ENCODE results near the gene COPS7A. TPM values are rescaled to one million over a fixed set of nuclear protein-coding genes. Genes with fewer than 3 reads are reported as not detected.

COPS7A gene
- total and polyA plus RNA-seq, 9 of the 15 experiments (the other 6 are each of a cell fraction or from before 2014, with no cell fraction given): 12.7 to 36.0 (median 24.3) TPM

DNA sequence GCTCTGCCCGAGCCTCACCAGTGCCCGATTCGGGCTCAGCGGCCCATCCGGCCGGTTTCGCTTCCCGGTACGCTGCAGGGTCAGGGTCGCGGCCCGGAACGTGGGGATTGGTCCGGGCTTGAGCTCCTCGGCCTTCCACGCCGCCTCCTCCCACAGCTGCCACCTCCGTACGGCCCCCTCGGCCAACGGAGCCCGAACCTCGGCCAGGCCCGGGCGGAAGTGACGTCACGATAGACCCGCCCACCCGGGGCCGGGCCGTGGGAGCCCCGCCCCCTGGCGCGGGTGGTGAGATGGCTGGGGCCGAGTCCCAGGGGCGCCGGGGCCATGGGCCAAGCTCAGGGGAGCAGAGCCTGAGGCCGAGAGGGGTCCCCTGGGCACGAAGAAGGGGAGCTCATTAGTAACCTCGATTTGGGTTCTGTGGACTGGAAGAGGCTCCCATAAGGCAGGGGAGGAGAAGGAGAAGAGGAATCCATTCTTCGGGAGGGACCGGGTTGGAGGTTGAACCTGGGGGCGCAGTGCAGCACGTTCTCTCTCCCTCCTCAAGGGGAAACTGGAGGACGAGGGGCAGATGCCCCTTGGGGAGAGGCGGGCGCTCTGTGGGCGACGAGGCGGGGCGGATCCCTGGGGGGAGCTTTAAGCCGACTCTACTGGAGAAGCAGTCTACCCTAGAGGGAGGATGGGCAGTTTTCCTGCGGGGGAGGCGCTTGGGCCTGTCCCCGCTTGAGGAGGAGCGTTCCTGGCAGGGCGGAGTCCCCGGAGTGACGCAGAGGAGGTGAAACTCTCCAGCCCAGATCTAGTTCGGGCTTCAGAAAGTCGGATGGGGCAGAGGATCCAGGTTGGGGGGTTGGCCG lies 29.3 kb downstream of the COPS7A start, which contains the start of gene MLF2 (continued):
- TF ChIP-seq ZNF263 (CRISPR knock-in tag; IDR thresholded peaks at IDR 0.05; ENCODE audit: borderline replicate concordance) (peak; percentile 77; the same call in 1 of the 2 replicates), ZNF717 (CRISPR knock-in tag; IDR thresholded peaks at IDR 0.05) (no peak), ZNF696 (CRISPR knock-in tag; conservative IDR thresholded peaks at IDR 0.05) (no peak), L3MBTL2 (IDR thresholded peaks at IDR 0.05) (peak; percentile 35), TCF3 (CRISPR knock-in tag; IDR thresholded peaks at IDR 0.05) (no peak; the same call in 1 of the 2 replicates), HDAC8 (tag; IDR thresholded peaks at IDR 0.05) (no peak), GTF2E2 (tag; IDR thresholded peaks at IDR 0.05) (peak; percentile 61; the same call in 1 of the 2 replicates), SAFB (IDR thresholded peaks at IDR 0.05; ENCODE audit: borderline replicate concordance, low read depth, low read length) (0 out of 2 replicates have a peak, but pooled peaks have one; percentile 20), SMARCE1 (IDR thresholded peaks at IDR 0.05) (peak; percentile 46; the same call in 1 of the 2 replicates), ZNF175 (CRISPR knock-in tag; IDR thresholded peaks at IDR 0.05; ENCODE audit: low read depth) (no peak), NUFIP1 (IDR thresholded peaks at IDR 0.05; ENCODE audit: partially characterized antibody) (no peak), FOSL1 (tag; conservative IDR thresholded peaks at IDR 0.05) (peak; percentile 25; the same call in 1 of the 2 replicates), ZNF551 (CRISPR knock-in tag; IDR thresholded peaks at IDR 0.05) (no peak), RBM34 (IDR thresholded peaks at IDR 0.05; ENCODE audit: borderline replicate concordance, insufficient read depth, low read length) (no peak)
- TF ChIP-seq, protein P1, sequence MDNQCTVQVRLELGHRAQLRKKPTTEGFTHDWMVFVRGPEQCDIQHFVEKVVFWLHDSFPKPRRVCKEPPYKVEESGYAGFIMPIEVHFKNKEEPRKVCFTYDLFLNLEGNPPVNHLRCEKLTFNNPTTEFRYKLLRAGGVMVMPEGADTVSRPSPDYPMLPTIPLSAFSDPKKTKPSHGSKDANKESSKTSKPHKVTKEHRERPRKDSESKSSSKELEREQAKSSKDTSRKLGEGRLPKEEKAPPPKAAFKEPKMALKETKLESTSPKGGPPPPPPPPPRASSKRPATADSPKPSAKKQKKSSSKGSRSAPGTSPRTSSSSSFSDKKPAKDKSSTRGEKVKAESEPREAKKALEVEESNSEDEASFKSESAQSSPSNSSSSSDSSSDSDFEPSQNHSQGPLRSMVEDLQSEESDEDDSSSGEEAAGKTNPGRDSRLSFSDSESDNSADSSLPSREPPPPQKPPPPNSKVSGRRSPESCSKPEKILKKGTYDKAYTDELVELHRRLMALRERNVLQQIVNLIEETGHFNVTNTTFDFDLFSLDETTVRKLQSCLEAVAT (IDR thresholded peaks at IDR 0.05): no peak
- TF ChIP-seq, protein P2, sequence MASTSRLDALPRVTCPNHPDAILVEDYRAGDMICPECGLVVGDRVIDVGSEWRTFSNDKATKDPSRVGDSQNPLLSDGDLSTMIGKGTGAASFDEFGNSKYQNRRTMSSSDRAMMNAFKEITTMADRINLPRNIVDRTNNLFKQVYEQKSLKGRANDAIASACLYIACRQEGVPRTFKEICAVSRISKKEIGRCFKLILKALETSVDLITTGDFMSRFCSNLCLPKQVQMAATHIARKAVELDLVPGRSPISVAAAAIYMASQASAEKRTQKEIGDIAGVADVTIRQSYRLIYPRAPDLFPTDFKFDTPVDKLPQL (IDR thresholded peaks at IDR 0.05; ENCODE audit: extremely low read depth, insufficient read length): no peak
- TF ChIP-seq, protein P3, sequence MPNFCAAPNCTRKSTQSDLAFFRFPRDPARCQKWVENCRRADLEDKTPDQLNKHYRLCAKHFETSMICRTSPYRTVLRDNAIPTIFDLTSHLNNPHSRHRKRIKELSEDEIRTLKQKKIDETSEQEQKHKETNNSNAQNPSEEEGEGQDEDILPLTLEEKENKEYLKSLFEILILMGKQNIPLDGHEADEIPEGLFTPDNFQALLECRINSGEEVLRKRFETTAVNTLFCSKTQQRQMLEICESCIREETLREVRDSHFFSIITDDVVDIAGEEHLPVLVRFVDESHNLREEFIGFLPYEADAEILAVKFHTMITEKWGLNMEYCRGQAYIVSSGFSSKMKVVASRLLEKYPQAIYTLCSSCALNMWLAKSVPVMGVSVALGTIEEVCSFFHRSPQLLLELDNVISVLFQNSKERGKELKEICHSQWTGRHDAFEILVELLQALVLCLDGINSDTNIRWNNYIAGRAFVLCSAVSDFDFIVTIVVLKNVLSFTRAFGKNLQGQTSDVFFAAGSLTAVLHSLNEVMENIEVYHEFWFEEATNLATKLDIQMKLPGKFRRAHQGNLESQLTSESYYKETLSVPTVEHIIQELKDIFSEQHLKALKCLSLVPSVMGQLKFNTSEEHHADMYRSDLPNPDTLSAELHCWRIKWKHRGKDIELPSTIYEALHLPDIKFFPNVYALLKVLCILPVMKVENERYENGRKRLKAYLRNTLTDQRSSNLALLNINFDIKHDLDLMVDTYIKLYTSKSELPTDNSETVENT (CRISPR knock-in tag; IDR thresholded peaks at IDR 0.05): no peak
- TF ChIP-seq, protein P4, sequence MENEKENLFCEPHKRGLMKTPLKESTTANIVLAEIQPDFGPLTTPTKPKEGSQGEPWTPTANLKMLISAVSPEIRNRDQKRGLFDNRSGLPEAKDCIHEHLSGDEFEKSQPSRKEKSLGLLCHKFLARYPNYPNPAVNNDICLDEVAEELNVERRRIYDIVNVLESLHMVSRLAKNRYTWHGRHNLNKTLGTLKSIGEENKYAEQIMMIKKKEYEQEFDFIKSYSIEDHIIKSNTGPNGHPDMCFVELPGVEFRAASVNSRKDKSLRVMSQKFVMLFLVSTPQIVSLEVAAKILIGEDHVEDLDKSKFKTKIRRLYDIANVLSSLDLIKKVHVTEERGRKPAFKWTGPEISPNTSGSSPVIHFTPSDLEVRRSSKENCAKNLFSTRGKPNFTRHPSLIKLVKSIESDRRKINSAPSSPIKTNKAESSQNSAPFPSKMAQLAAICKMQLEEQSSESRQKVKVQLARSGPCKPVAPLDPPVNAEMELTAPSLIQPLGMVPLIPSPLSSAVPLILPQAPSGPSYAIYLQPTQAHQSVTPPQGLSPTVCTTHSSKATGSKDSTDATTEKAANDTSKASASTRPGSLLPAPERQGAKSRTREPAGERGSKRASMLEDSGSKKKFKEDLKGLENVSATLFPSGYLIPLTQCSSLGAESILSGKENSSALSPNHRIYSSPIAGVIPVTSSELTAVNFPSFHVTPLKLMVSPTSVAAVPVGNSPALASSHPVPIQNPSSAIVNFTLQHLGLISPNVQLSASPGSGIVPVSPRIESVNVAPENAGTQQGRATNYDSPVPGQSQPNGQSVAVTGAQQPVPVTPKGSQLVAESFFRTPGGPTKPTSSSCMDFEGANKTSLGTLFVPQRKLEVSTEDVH (IDR thresholded peaks at IDR 0.05; ENCODE audit: low read depth, partially characterized antibody): peak; percentile 32
- TF ChIP-seq, protein P5, sequence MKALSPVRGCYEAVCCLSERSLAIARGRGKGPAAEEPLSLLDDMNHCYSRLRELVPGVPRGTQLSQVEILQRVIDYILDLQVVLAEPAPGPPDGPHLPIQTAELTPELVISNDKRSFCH (CRISPR knock-in tag; IDR thresholded peaks at IDR 0.05): no peak
- TF ChIP-seq, protein P5 (tag; IDR thresholded peaks at IDR 0.05): no peak

All from K562 (cell line).